Endometrial microvascular endothelial cells (primary cell): ENCODE results near the gene NDUFA3. TPM values are rescaled to one million over a fixed set of nuclear protein-coding genes. Genes with fewer than 3 reads are reported as not detected.

Experiments
- in situ Hi-C: cut with HindIII; loops from 2 replicates; pipeline ENCODE4 v1.10.0; 2017; ENCODE audit warnings: low sequenced_read_pairs, low pct_unique_long_range_greater_than_20kb; ENCODE audit errors: inconsistent ontology term
- total RNA-seq: library from RNA; depleted of rRNA; stranded (reverse); fragments of >200 nt; gene quantifications from one replicate; pipeline ENCODE4 v1.2.3, GENCODE V29; 2015; ENCODE audit errors: inconsistent ontology term

The NDUFA3 gene
- total RNA-seq, 1 donor from 2014 or later = 16.4 TPM

DNA sequence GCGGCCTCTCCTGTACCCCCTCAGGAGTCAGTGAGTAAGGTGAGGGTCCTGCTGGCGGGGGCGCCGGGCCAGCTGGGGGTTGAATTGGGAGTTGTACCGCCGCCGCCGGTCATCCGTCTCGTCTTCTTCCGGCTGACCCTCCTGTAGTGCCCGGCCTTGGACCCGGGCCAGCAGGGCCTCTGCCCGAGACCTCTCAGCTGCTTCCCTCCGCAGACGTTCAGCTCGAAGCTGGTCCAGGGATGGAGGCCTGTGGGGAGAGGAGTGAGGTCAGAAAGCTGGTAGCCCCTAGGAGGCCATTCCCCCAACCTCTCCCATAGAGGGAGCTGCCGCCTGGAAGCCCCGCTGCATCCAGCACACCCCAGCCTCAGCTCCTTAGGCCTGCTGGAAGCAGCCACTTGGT, 53.0 kb downstream of the NDUFA3 start:
- in situ Hi-C loops = no loop called here

DNA sequence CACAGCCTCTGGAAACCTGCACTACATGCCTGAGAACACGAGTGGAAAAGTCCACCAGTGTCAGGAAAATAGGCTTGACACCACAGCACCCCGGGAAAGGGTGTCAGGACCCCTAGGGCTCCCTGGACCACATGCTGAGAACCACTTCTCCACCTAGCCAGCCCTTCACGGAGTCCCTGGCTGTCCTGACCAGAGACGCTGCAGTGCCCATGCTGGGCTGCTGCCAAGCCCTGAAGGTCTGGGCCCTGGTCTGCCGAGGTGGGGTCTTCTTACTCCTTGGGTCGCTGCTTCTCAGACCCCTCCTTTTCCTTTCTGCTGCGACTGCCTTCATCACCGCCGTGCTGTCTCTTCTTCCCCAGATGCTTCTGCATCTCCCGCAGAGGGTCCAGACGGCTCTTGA, 53.8 kb downstream of the NDUFA3 start:
- in situ Hi-C loops = no loop called here

DNA sequence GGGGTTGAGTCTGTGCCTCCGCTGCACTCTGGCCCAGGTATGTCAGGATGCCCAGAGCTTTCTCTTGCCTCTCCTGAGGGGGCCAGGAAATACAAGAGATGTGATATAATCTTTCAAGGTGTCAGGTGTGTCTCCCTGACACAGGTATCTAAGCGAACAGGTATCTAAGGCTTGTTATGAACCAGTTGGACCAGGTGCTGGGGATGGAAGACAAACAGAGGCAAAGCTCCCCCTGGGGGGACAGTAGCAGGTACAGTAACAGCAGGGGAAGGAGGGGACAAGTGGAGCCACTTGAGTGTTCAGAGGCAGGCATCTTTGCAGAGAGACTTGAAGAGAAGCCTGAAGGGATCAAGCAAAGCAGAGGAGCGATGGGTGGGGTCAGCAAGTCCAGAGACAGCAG, 54.3 kb downstream of the NDUFA3 start:
- in situ Hi-C loops = no loop called here

Other genes starting within 250 kb of the NDUFA3 start
- 60.7 TPM for gene MYADM, start 235.0 kb upstream of the NDUFA3 start, total RNA-seq
- not detected for gene PRKCG, start 220.7 kb upstream of the NDUFA3 start, total RNA-seq
- gene CACNG7, start 193.6 kb upstream of the NDUFA3 start, total RNA-seq = not detected
- gene CACNG8, start 139.9 kb upstream of the NDUFA3 start, total RNA-seq = 0.09 TPM
- 3.5 TPM for gene CACNG6, start 111.2 kb upstream of the NDUFA3 start, total RNA-seq
- gene VSTM1, start 39.0 kb upstream of the NDUFA3 start, total RNA-seq = not detected
- gene TARM1, start 21.5 kb upstream of the NDUFA3 start, total RNA-seq = not detected
- not detected for gene OSCAR, start 2.1 kb upstream of the NDUFA3 start, total RNA-seq
- 45.4 TPM for gene TFPT, start 12.8 kb downstream of the NDUFA3 start, total RNA-seq
- gene PRPF31, start 12.9 kb downstream of the NDUFA3 start, total RNA-seq = 127 TPM
- 20.3 TPM for gene CNOT3, start 34.9 kb downstream of the NDUFA3 start, total RNA-seq
- 15.8 TPM for gene LENG1, start 56.9 kb downstream of the NDUFA3 start, total RNA-seq
- not detected for gene TMC4, start 70.3 kb downstream of the NDUFA3 start, total RNA-seq
- 303 TPM for gene MBOAT7, start 86.7 kb downstream of the NDUFA3 start, total RNA-seq
- gene TSEN34, start 88.5 kb downstream of the NDUFA3 start, total RNA-seq = 77.5 TPM
- 2,287 TPM for gene RPS9, start 98.0 kb downstream of the NDUFA3 start, total RNA-seq
- not detected for gene LILRB3, start 120.2 kb downstream of the NDUFA3 start, total RNA-seq
- gene LILRA6, start 139.9 kb downstream of the NDUFA3 start, total RNA-seq = not detected
- gene LILRB5, start 154.4 kb downstream of the NDUFA3 start, total RNA-seq = not detected
- not detected for gene LILRB2, start 178.3 kb downstream of the NDUFA3 start, total RNA-seq
- not detected for gene LILRA5, start 210.3 kb downstream of the NDUFA3 start, total RNA-seq
- not detected for gene LILRA4, start 236.3 kb downstream of the NDUFA3 start, total RNA-seq